IPS-15b (cell line): ENCODE data around the gene ANKRD11.
"Not testable (repeated sequence)": the region's sequence is repeated elsewhere in the genome, so short reads cannot be mapped to it uniquely, and the experiment has no call there.

Source experiments
- H3K27me3 ChIP-seq: one replicate; pipeline ENCODE4 v1.6.1; 2013; ENCODE audit warnings: low read length; ENCODE audit not compliant: control insufficient read depth, insufficient read depth
- H3K36me3 ChIP-seq: one replicate; pipeline ENCODE4 v1.6.1; 2013; ENCODE audit warnings: low read length; ENCODE audit not compliant: control insufficient read depth, insufficient read depth
- H3K4me1 ChIP-seq: one replicate; pipeline ENCODE4 v1.6.1; 2013; ENCODE audit warnings: mild to moderate bottlenecking, low read length; ENCODE audit not compliant: control insufficient read depth, insufficient read depth
- H3K4me3 ChIP-seq: one replicate; pipeline ENCODE4 v1.5.1; 2013; ENCODE audit warnings: low read depth, low read length
- H3K9ac ChIP-seq: one replicate; pipeline ENCODE4 v1.6.1; 2013; ENCODE audit warnings: low read depth, mild to moderate bottlenecking, low read length
- H3K9me3 ChIP-seq: one replicate; pipeline ENCODE4 v1.6.1; 2013; ENCODE audit warnings: mild to moderate bottlenecking, low read length; ENCODE audit not compliant: control insufficient read depth, insufficient read depth

ANKRD11 gene

GRCh38 chr16:89264800-89265550, 225.4 kb downstream of the ANKRD11 start:
- Histone ChIP-seq H3K4me1 (no peaks in the 10 kb centered on the region), H3K4me3 (no peak overlapping the region), H3K36me3 (peaks cover 22% of the 10 kb centered on the region), H3K9ac (no peak overlapping the region), H3K9me3 (no peaks in the 10 kb centered on the region), H3K27me3 (no peaks in the 10 kb centered on the region)

- H3K27me3 ChIP-seq, result peaks cover 8% of the 10 kb centered on the region
- H3K4me3 ChIP-seq, result no peak overlapping the region
- no peaks in the 10 kb centered on the region for H3K9me3 ChIP-seq
- H3K4me1 ChIP-seq, result no peaks in the 10 kb centered on the region
- H3K36me3 ChIP-seq, result peaks cover 12% of the 10 kb centered on the region
- H3K9ac ChIP-seq, result no peak overlapping the region
Measured at GRCh38 chr16:89261691-89262563, 228.4 kb downstream of the ANKRD11 start.

DNA sequence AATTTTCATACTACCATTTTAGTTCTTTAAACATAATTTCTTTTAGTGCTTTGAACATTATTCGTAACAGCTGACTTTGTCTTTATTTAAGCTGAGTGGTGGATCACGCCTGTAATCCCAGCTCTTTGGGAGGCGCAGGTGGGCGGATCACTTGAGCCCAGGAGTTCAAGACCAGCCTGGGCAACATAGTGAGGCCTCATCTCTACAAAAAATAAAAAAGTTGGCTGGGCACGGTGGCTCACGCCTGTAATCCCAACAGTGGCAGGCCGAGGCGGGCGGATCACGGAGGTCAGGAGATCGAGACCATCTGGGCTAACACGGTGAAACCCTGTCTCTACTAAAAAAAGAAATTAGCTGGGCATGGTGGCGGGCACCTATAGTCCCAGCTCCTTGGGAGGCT, 230.5 kb downstream of the ANKRD11 start:
- not testable (repeated sequence) for H3K36me3 ChIP-seq, H3K9ac ChIP-seq, H3K9me3 ChIP-seq, H3K4me3 ChIP-seq, H3K27me3 ChIP-seq, H3K4me1 ChIP-seq

DNA sequence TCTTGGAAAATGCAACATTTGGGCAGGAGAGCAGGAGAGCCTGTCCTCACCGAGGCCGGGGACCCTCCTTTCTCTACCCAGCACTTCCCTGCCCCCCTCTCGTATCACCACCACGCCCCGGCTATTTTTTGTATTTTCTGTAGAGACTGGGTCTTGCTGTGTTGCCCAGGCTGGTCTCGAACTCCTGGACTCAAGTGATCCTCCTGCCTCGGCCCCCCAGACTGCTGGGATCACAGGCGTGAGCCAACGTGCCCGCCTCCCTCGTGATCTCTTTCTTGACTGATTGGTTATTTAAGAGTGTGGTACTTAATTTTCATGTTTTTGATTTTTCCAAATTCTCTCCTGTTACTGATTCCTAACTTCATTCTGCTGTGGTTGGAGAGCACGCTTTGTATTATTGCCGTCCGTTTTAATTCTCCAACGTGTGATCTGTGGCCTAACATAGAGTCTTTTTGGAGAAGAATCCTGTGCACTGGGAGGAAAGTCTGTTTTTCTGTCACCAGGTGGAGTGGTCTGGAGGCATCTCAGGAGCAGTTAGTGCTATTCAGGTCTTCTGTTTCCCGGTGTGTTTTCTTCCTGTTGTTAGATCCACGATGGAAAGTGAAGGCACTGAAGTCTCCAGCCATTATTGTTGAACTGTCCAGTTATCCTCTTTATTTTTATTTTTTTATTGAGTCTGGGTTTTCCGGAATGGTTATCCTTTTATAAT, 232.4 kb downstream of the ANKRD11 start:
- H3K36me3 ChIP-seq, result no peaks in the 10 kb centered on the region
- peaks cover 10% of the 10 kb centered on the region for H3K27me3 ChIP-seq
- H3K9me3 ChIP-seq, result no peaks in the 10 kb centered on the region
- no peaks in the 10 kb centered on the region for H3K4me1 ChIP-seq
- peak overlapping the region; percentile 50 for H3K4me3 ChIP-seq
- no peak overlapping the region for H3K9ac ChIP-seq

GRCh38 chr16:89257281-89257731, 233.1 kb downstream of the ANKRD11 start:
- peak overlapping the region; percentile 37 for H3K9ac ChIP-seq
- no peaks in the 10 kb centered on the region for H3K4me1 ChIP-seq
- H3K9me3 ChIP-seq, result no peaks in the 10 kb centered on the region
- peak overlapping the region; percentile 50 for H3K4me3 ChIP-seq
- peaks cover 10% of the 10 kb centered on the region for H3K27me3 ChIP-seq
- H3K36me3 ChIP-seq, result no peaks in the 10 kb centered on the region

GRCh38 chr16:89256651-89257254, 233.6 kb downstream of the ANKRD11 start:
- H3K27me3 ChIP-seq, result peaks cover 10% of the 10 kb centered on the region

DNA sequence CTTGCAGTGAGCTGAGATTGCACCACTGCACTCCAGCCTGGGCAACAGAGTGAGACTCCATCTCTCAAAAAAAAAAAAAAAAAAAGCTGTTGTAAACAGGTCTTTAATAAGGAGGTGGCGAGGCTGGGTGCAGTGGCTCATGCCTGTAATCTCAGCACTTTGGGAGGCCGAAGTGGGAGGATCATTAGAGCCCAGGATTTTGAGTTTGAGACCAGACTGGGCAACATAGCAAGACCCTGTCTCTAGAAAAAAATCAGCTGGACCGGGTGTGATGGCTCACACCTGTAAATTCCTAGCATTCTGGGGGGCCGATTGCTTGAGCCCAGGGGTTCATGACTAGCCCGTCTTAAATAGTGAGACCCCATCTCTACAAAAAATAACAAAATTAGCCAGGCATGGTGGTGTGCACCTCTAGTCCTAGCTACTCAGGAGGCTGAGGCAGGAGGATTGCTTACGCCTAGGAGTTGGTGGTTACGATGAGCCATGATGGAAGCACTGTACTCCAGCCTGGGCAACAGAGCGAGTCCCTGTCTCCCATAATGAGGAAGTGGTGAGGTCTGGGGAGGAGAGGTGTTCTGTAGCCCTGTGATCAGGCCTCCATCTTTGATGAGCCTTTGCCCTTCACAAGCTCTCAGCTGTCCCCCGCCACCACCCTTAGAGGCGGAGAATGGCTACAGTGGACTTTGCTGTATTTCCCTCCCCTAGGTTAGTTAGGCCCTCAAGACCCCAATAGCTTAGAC, 236.6 kb downstream of the ANKRD11 start:
- H3K27me3 ChIP-seq, result peaks cover 10% of the 10 kb centered on the region
- no peaks in the 10 kb centered on the region for H3K9me3 ChIP-seq
- H3K36me3 ChIP-seq, result no peaks in the 10 kb centered on the region
- H3K9ac ChIP-seq, result no peak overlapping the region
- H3K4me3 ChIP-seq, result no peak overlapping the region
- no peaks in the 10 kb centered on the region for H3K4me1 ChIP-seq

More at GRCh38 chr16:89256651-89257254, 233.6 kb downstream of the ANKRD11 start:
- H3K36me3 ChIP-seq, result no peaks in the 10 kb centered on the region
- peak overlapping the region; percentile 50 for H3K4me3 ChIP-seq
- H3K9ac ChIP-seq, result peak overlapping the region; percentile 37
- no peaks in the 10 kb centered on the region for H3K4me1 ChIP-seq
- no peaks in the 10 kb centered on the region for H3K9me3 ChIP-seq

DNA sequence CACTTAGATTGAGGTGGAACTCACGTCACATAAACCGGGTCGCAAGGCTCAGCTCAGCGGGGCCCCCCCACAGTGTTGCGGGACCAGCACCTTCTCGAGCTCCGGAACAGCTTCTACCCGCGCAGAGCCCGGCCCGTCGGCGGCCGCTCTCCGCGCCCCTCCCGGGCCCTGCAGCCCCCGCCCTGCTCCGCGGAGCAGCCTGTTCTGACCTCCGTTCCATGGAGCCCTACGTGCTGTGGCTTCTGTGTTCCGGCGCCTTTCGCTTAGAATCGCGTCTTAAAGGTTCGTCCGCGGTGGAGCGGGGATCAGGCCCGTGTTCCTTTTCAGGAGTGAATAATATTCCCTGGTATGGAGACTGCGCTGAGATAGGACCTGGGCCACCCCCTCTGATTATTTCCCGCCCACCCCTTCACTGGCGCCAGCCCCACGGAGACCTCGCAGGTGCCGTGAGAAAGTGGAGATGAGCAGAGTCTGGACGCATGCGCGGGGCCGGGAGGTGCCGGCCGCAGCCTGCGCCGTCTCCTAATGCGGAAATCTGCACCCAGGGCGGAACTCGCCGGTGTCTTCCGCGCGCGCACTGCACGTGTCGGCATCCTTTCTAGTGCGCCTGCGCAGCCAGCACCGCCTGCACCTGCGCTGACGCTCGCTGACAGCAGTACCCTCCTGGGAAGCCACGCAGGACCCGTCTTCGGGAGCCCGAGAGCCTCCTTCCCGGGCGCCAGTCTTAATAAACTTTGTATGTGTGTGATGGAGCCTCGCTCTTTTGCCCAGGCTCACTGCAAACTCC, 242.0 kb downstream of the ANKRD11 start:
- Histone ChIP-seq H3K27me3 (peaks cover 13% of the 10 kb centered on the region), H3K4me3 (peak overlapping the region; percentile 53), H3K9ac (no peak overlapping the region), H3K36me3 (no peaks in the 10 kb centered on the region), H3K4me1 (no peaks in the 10 kb centered on the region), H3K9me3 (no peaks in the 10 kb centered on the region)

- not testable (repeated sequence) for H3K36me3 ChIP-seq, H3K9me3 ChIP-seq, H3K4me1 ChIP-seq, H3K9ac ChIP-seq
- Histone ChIP-seq H3K27me3 (peaks cover 13% of the 10 kb centered on the region), H3K4me3 (peak overlapping the region; percentile 53)
Measured at GRCh38 chr16:89247734-89248075, 242.7 kb downstream of the ANKRD11 start.

DNA sequence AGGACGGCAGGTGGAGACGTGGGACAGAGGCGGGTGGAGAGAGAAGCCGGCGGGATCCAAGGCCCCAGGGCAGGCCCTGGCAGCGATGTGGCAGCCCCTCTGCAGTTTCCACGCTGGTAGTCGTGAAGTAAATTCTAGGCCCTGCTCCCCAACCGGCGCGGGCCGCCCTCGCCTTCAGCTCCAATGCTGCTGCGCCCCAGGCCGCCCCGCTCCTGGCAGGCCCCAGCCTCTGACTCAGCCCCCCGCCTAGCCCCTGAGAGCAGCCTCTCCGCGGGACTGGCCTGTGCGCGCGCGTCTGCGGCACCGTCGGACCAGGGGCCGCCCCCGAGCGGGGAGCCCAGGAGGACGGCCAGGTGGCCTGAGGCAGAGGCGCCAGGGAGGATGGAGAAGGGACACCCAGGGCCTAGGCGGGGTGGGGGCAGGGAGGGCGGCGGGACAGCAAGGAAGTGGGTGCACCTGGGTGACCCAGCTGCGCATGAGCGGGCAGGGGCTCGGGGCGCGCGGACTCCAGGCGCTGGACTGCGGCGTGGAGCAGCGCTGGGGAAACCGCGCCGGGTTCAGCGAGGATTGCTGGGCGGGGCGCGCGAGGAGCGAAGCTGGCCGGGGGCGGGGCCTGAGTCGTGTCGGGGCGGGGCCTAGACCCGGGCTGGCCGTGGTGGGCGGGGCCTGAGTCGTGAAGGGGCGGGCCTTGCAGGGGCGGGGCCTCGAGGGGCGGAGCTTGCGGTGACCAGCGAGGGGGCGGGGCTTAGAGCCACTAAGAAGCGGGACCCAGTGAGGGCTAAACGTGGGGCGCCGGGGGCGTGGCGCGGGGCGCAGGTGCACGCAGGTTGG, 243.2 kb downstream of the ANKRD11 start:
- no peaks in the 10 kb centered on the region for H3K36me3 ChIP-seq
- H3K27me3 ChIP-seq, result peaks cover 13% of the 10 kb centered on the region
- H3K9ac ChIP-seq, result no peak overlapping the region
- no peaks in the 10 kb centered on the region for H3K4me1 ChIP-seq
- H3K4me3 ChIP-seq, result peak overlapping the region; percentile 54
- no peaks in the 10 kb centered on the region for H3K9me3 ChIP-seq
